ENCODE data around the gene KRT77.
"Not testable (repeated sequence)": the region's sequence is repeated elsewhere in the genome, so short reads cannot be mapped to it uniquely, and the experiment has no call there.

DNA sequence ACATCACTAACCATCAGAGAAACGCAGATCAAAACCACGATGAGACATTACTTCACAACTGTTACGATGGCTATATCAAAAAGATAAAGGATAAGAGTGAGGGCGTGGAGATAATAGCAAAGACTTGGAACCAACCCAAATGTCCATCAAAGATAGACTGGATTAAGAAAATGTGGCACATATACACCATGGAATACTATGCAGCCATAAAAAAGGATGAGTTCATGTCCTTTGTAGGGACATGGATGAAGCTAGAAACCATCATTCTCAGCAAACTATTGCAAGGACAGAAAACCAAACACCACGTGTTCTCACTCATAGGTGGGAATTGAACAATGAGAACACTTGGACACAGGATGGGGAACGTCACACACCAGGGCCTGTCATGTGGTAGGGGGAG, 8.8 kb upstream of the KRT77 start:
- not testable (repeated sequence) for TF ChIP-seq EZH2 (IDR thresholded peaks at IDR 0.05; ENCODE audit: insufficient read depth, poor library complexity, severe bottlenecking); EZH2phosphoT487 (IDR thresholded peaks at IDR 0.05; ENCODE audit: insufficient read depth, low read depth)
